Measurements from ENCODE around the gene SOX13.

The SOX13 gene

GRCh38 chr1:204167730-204168129 lies 94.8 kb downstream of the SOX13 start:
- no CpG with 5 or more reads among the region's 5 CpGs for WGBS (ENCODE audit: extremely low coverage, insufficient coverage, insufficient read length)
- no peak for DNase-seq
- no peak overlapping the region for H3K4me2 ChIP-seq (ENCODE audit: low read length)

GRCh38 chr1:204169858-204170257 lies 96.9 kb downstream of the SOX13 start:
- Histone ChIP-seq H2BK12ac (ENCODE audit: low read length) (no peak overlapping the region), H3K9me3 (ENCODE audit: insufficient read depth, low read depth, low read length) (peaks cover 4% of the 10 kb centered on the region), H2BK120ac (ENCODE audit: insufficient read depth, low read length, poor library complexity) (no peak overlapping the region), H3K4me3 (ENCODE audit: low read depth, low read length) (no peak overlapping the region), H3K23ac (ENCODE audit: low read length) (no peak overlapping the region), H2AK5ac (ENCODE audit: low read length) (no peak overlapping the region), H3K27me3 (ENCODE audit: insufficient read depth, low read length) (no peaks in the 10 kb centered on the region), H3K18ac (ENCODE audit: low read length) (no peak overlapping the region), H3K4ac (ENCODE audit: low read depth, low read length) (no peak overlapping the region), H3K9ac (ENCODE audit: low read length) (no peak overlapping the region), H4K8ac (ENCODE audit: low read depth, low read length) (no peak overlapping the region), H2BK5ac (ENCODE audit: low read depth, low read length, poor library complexity) (no peak overlapping the region), H3K27ac (ENCODE audit: low read depth, low read length) (no peak overlapping the region), H4K91ac (ENCODE audit: low read depth, low read length) (no peak overlapping the region), H3K36me3 (ENCODE audit: control insufficient read depth in 1 of 2, insufficient read depth in 2 of 2, low read length in 2 of 2) (no peaks in the 10 kb centered on the region), H2AFZ (ENCODE audit: insufficient read depth, low read length, poor library complexity) (no peak overlapping the region), H3K14ac (ENCODE audit: low read length) (no peak overlapping the region), H3K79me2 (ENCODE audit: control insufficient read depth, insufficient read depth, low read length, poor library complexity) (no peaks in the 10 kb centered on the region), H3K79me1 (ENCODE audit: low read length) (no peaks in the 10 kb centered on the region), H3K4me1 (ENCODE audit: control insufficient read depth in 1 of 2, insufficient read depth in 2 of 2, low read length in 2 of 2) (peaks cover 2 to 7% of the 10 kb centered on the region in 2 experiments), H4K12ac (ENCODE audit: low read depth, low read length) (no peak overlapping the region), H3K4me2 (ENCODE audit: low read length) (no peak overlapping the region)
- DNase-seq: no peak
- WGBS (ENCODE audit: extremely low coverage, insufficient coverage, insufficient read length): no CpG with 5 or more reads among the region's 4 CpGs

More at GRCh38 chr1:204167730-204168129, 94.8 kb downstream of the SOX13 start:
- no peak overlapping the region for H3K27ac ChIP-seq (ENCODE audit: low read depth, low read length)
- H2BK5ac ChIP-seq (ENCODE audit: low read depth, low read length, poor library complexity): no peak overlapping the region
- peaks cover 4% of the 10 kb centered on the region for H3K9me3 ChIP-seq (ENCODE audit: insufficient read depth, low read depth, low read length)
- H2AK5ac ChIP-seq (ENCODE audit: low read length): no peak overlapping the region
- no peak overlapping the region for H3K18ac ChIP-seq (ENCODE audit: low read length)
- no peak overlapping the region for H2AFZ ChIP-seq (ENCODE audit: insufficient read depth, low read length, poor library complexity)
- no peak overlapping the region for H3K4me3 ChIP-seq (ENCODE audit: low read depth, low read length)
- no peak overlapping the region for H3K14ac ChIP-seq (ENCODE audit: low read length)
- H2BK120ac ChIP-seq (ENCODE audit: insufficient read depth, low read length, poor library complexity): no peak overlapping the region
- H3K79me1 ChIP-seq (ENCODE audit: low read length): no peaks in the 10 kb centered on the region
- no peaks in the 10 kb centered on the region for H3K79me2 ChIP-seq (ENCODE audit: control insufficient read depth, insufficient read depth, low read length, poor library complexity)
- no peak overlapping the region for H4K12ac ChIP-seq (ENCODE audit: low read depth, low read length)
- H4K91ac ChIP-seq (ENCODE audit: low read depth, low read length): no peak overlapping the region
- H3K4ac ChIP-seq (ENCODE audit: low read depth, low read length): no peak overlapping the region
- H3K36me3 ChIP-seq (ENCODE audit: control insufficient read depth in 1 of 2, insufficient read depth in 2 of 2, low read length in 2 of 2): no peaks in the 10 kb centered on the region
- H3K27me3 ChIP-seq (ENCODE audit: insufficient read depth, low read length): no peaks in the 10 kb centered on the region
- H4K8ac ChIP-seq (ENCODE audit: low read depth, low read length): no peak overlapping the region
- H3K9ac ChIP-seq (ENCODE audit: low read length): no peak overlapping the region
- H2BK12ac ChIP-seq (ENCODE audit: low read length): no peak overlapping the region
- H3K4me1 ChIP-seq (ENCODE audit: control insufficient read depth in 1 of 2, insufficient read depth in 2 of 2, low read length in 2 of 2): peaks cover 2 to 7% of the 10 kb centered on the region in 2 experiments
- no peak overlapping the region for H3K23ac ChIP-seq (ENCODE audit: low read length)

DNA sequence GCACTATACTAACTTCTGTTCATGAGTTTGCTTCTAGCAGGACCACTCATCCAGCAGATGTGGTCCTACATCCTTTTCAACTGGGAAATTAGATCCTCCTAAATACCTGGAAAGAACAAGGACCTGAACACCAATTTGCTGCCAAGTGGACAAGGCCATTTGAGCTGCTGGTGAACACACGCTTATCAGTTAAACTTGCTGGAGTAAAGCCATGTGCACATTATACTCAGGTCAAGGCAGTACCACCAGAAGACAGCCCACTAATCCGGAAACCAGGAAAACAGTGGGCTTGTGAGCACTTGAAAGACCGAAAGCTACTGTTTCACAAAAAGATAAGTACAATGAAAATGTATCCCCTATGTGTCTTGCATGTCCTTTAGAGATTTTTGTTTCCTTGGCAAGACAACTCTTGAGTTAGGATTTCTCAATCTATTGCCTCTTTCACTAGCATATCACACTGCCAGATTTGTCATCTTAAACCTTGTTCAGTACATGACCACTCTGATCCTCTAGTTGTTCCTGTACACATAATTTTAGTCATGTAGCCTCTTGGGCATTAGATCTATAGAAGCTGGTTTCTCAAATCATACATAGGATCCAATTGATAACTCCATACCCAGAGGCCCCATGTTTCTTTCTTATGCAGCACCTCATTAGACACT lies 97.7 kb downstream of the SOX13 start:
- no peak for DNase-seq
- Histone ChIP-seq H3K9me3 (ENCODE audit: insufficient read depth, low read depth, low read length) (peaks cover 4% of the 10 kb centered on the region), H4K91ac (ENCODE audit: low read depth, low read length) (no peak overlapping the region), H4K12ac (ENCODE audit: low read depth, low read length) (no peak overlapping the region), H3K4ac (ENCODE audit: low read depth, low read length) (no peak overlapping the region), H3K18ac (ENCODE audit: low read length) (no peak overlapping the region), H2BK5ac (ENCODE audit: low read depth, low read length, poor library complexity) (no peak overlapping the region), H3K4me3 (ENCODE audit: low read depth, low read length) (no peak overlapping the region), H3K27me3 (ENCODE audit: insufficient read depth, low read length) (no peaks in the 10 kb centered on the region), H3K36me3 (ENCODE audit: control insufficient read depth in 1 of 2, insufficient read depth in 2 of 2, low read length in 2 of 2) (no peaks in the 10 kb centered on the region), H2BK120ac (ENCODE audit: insufficient read depth, low read length, poor library complexity) (no peak overlapping the region), H3K4me1 (ENCODE audit: control insufficient read depth in 1 of 2, insufficient read depth in 2 of 2, low read length in 2 of 2) (peaks cover 2 to 7% of the 10 kb centered on the region in 2 experiments), H3K4me2 (ENCODE audit: low read length) (no peak overlapping the region), H2BK12ac (ENCODE audit: low read length) (no peak overlapping the region), H4K8ac (ENCODE audit: low read depth, low read length) (no peak overlapping the region), H3K23ac (ENCODE audit: low read length) (no peak overlapping the region), H3K79me1 (ENCODE audit: low read length) (no peaks in the 10 kb centered on the region), H3K27ac (ENCODE audit: low read depth, low read length) (no peak overlapping the region), H2AFZ (ENCODE audit: insufficient read depth, low read length, poor library complexity) (no peak overlapping the region), H3K79me2 (ENCODE audit: control insufficient read depth, insufficient read depth, low read length, poor library complexity) (no peaks in the 10 kb centered on the region), H3K14ac (ENCODE audit: low read length) (no peak overlapping the region), H2AK5ac (ENCODE audit: low read length) (no peak overlapping the region), H3K9ac (ENCODE audit: low read length) (no peak overlapping the region)
- WGBS (ENCODE audit: extremely low coverage, insufficient coverage, insufficient read length): no CpG with 5 or more reads among the region's 3 CpGs

DNA sequence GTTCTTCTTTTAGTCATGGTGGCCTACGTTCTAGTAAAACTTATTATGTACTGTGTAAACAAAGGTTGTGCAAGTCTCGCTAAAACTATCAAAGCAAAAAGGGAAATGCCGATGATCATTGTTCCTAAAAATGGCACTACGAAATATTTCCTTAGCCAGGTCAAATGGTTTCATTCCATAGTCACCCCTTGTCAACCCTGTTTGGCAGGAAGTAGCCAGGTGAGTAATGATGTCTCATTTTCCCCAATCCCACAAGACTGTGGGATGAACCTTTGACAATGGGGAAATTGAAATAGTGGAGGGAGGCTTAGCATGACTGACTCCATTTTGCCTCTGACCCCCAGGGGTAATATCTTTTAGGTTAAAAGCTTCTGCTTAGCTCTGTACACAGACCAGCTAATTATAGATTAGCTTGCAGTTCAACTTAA lies 98.8 kb downstream of the SOX13 start:
- no peak overlapping the region for H3K9ac ChIP-seq (ENCODE audit: low read length)
- no peak overlapping the region for H3K4me2 ChIP-seq (ENCODE audit: low read length)
- H3K4ac ChIP-seq (ENCODE audit: low read depth, low read length): no peak overlapping the region
- DNase-seq: peak; percentile 70 to 96
- H3K36me3 ChIP-seq (ENCODE audit: control insufficient read depth in 1 of 2, insufficient read depth in 2 of 2, low read length in 2 of 2): no peaks in the 10 kb centered on the region
- H2AFZ ChIP-seq (ENCODE audit: insufficient read depth, low read length, poor library complexity): no peak overlapping the region
- H3K27ac ChIP-seq (ENCODE audit: low read depth, low read length): no peak overlapping the region
- no CpG with 5 or more reads among the region's 4 CpGs for WGBS (ENCODE audit: extremely low coverage, insufficient coverage, insufficient read length)
- H3K79me2 ChIP-seq (ENCODE audit: control insufficient read depth, insufficient read depth, low read length, poor library complexity): no peaks in the 10 kb centered on the region
- no peak overlapping the region for H3K4me3 ChIP-seq (ENCODE audit: low read depth, low read length)
- peaks cover 2% of the 10 kb centered on the region for H3K9me3 ChIP-seq (ENCODE audit: insufficient read depth, low read depth, low read length)
- no peak overlapping the region for H4K12ac ChIP-seq (ENCODE audit: low read depth, low read length)
- H3K23ac ChIP-seq (ENCODE audit: low read length): no peak overlapping the region
- no peak overlapping the region for H2AK5ac ChIP-seq (ENCODE audit: low read length)
- no peak overlapping the region for H4K8ac ChIP-seq (ENCODE audit: low read depth, low read length)
- no peaks in the 10 kb centered on the region for H3K27me3 ChIP-seq (ENCODE audit: insufficient read depth, low read length)
- H2BK12ac ChIP-seq (ENCODE audit: low read length): no peak overlapping the region
- peaks cover 2 to 7% of the 10 kb centered on the region in 2 experiments for H3K4me1 ChIP-seq (ENCODE audit: control insufficient read depth in 1 of 2, insufficient read depth in 2 of 2, low read length in 2 of 2)
- H4K91ac ChIP-seq (ENCODE audit: low read depth, low read length): no peak overlapping the region
- no peak overlapping the region for H2BK120ac ChIP-seq (ENCODE audit: insufficient read depth, low read length, poor library complexity)
- no peaks in the 10 kb centered on the region for H3K79me1 ChIP-seq (ENCODE audit: low read length)
- no peak overlapping the region for H2BK5ac ChIP-seq (ENCODE audit: low read depth, low read length, poor library complexity)
- H3K18ac ChIP-seq (ENCODE audit: low read length): no peak overlapping the region
- no peak overlapping the region for H3K14ac ChIP-seq (ENCODE audit: low read length)
